ENCODE measurements around the gene HAP1.
"Not testable (repeated sequence)": the region's sequence is repeated elsewhere in the genome, so short reads cannot be mapped to it uniquely, and the experiment has no call there.

HAP1 gene

DNA sequence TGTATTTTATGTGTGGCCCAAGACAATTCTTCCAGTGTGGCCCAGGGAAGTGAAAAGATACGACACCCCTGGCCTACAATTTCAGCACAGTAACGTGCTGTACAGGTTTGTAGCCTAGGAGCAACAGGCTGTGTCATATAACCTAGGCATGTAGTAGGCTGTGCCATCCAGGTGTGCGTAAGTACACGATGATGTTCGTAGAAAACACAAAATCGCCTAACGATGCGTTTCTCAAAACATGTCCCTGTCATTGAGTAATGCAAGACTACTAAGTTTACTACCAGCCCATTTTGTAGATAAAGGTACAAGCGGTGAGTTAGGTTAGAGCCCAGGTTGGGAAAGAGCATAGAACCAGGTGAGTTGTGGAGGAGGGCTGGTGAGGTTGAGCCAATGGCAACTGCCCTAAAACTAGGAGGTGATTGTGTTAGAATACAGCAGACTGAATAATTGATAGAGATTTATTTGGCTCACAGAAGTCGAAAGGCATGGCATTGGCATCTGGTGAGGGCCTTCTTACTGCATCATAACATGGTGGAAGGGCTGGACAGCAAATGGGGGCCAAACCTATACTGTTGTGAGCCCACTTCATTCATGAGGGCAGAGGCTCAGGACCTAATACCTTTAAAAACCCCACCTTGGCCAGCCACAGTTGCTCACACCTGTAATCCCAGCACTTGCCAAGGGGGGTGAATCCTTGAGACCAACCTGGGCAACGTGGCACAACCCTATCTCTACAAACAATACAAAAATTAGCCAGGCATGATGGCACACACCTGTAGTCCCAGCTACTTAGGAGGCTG, 41.5 kb downstream of the HAP1 start:
- DNase-seq (ENCODE audit: low read depth in 1 of 2, low spot score in 1 of 2) = no peak

DNA sequence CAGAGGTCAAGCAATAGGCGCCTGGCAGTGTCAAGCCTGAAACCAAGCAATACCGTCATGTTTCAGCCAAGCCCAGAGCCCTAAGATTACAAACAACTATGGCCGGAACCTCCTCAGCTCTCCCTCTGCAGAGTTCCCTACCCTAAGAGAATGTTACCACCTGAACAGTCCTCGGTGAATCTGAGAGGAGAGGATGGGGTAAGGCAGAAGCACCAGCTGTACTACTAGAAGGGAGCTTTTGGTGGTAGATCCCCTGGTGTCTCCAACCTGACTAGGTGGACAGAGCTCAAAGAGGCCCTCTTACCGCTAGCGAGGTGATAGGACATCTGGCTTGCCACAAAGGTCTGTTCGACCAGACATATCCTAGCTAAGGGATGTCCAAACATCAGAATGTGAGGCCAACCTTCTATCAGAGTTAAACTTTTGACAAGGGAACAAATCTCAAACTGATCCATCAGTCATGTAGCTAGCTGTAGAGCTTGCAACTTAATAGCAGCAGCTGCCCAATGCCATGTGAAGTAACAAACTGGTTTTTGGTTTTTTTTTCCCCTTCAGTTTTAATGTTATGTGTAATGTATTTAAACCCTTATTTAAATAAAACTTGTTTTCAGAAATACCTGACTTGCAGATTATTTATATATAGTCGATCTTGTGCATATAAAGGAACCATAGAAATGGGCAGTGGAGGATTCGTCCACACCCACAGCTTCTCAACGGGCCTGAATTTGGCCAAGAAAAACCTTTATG, 43.2 kb downstream of the HAP1 start:
- DNase-seq (ENCODE audit: low read depth in 1 of 2, low spot score in 1 of 2) = no peak

DNA sequence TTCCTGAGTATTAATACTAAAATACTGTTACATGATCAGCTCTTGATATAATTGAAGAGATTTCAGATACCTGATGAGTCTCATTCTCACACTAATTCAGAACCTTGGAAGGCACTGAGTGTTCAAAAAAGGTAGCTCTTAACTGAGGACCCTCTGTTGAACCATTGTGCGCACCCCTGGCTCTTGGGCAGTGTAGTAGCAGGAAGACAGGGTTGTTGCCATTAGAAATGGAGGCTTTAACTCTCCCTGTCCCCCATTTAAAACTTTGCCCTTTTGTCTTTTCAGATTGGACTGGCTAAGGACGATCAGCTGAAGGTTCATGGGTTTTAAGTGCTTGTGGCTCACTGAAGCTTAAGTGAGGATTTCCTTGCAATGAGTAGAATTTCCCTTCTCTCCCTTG, 43.9 kb downstream of the HAP1 start:
- DNase-seq (ENCODE audit: low read depth in 1 of 2, low spot score in 1 of 2) = no peak

DNA sequence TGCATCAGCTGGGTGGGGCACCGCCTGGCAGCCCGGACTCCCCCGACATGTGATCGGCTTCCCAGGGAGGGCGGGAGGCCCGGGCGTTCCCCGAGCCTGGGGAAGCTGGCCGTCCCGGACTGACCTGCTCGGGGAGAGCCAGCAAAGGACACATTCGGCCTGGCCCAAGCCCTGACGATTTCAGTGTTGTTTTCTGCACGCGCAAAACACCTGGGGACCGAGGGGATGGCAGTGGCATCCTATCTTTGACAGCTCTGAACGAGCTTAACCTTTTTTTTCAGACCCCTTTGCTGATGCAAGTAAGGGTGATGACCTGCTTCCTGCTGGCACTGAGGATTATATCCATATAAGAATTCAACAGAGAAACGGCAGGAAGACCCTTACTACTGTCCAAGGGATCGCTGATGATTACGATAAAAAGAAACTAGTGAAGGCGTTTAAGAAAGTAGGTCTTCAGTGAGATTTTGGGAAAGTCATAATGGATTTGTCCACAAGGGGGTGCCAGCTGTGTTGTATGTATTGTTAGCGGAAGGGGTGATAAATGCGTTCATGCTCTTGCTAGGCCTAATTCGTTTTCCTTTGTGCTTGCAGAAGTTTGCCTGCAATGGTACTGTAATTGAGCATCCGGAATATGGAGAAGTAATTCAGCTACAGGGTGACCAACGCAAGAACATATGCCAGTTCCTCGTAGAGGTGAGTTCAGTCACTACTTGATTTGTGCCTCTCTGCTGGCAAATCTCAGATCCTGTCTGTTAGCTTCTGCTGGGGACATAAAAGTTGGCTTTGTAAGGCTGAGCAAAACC, 44.7 kb downstream of the HAP1 start:
- DNase-seq (ENCODE audit: low read depth in 1 of 2, low spot score in 1 of 2) = peak; percentile 32 to 63

DNA sequence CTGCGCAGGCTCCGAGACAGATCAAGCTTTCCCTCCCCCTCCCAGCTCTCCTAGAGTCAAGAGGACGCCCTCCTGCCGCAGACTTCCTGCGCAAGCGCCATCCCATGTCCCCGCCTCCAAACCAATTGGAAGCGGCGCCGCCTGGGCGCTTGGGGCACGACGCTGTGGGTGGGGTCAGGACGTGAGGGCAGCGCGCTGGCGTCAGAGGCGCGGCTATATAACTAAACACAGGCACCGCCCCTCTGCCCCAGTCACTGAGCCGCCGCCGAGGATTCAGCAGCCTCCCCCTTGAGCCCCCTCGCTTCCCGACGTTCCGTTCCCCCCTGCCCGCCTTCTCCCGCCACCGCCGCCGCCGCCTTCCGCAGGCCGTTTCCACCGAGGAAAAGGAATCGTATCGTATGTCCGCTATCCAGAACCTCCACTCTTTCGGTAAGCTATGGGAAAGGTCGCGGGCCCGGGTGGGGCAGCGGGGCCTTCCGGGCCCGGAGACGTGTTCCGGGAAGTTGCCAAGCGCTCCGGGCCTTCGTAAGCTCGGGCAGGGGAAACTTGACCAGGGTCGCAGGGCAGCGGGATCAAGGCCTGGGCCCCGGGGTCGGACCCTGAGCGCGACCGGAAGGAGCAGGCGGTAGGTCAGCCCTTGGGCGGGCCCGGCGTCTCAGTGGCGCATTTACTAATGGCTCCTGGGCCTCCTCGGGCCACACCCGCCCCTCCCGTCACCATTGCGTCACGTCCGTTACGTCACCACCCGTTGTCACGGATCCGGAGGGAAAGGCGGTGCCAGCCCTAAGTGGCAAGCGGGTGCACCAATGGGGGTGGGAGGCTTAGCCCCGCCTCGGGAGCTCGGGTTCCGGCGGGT, 45.6 kb downstream of the HAP1 start, which contains the start of gene EIF1:
Gene EIF1 (plus strand): TSS at position 245 of the 856 bp plus-strand sequence. CDS start 154 bp downstream, at position 399.
- DNase-seq (ENCODE audit: low read depth in 1 of 2, low spot score in 1 of 2) = peak; percentile 100

DNA sequence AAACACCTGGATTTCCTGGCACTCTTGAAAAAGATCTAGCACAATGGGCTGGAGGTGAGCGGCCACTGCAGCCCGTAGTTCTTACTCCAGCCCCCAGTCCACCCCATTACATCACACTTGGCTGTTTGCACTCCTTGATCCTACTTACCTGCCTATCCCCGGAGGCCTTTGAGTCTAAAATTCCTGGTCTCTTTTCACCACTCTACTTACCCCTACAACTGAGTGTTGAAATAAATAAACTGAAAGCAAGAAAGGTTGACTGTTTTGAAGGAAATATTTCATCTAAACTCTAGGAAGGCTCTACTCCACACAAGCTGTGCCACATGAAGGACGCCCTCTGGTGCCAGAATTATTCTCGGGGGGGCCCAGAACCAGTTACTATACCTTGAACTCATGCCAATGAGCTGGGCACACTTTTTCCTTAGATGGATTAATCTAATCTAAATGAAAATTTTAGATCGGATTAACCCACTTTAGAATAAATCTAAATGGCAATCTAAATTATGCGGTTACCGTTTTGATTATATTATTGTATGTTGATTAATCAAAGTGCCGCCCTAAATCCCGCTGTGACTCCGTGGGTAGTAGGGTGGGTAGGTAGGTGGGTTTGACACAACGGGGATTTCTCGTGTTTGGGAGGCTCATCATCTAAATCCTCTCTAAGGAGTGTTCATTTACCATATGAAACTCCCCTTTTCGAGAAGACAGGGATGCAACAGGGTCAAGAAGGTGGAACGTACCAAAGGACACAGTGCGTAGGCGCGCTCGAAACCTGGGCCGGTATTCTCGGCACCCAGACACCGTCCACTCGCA, 46.4 kb downstream of the HAP1 start:
- peak in 1 of 2 donors; percentile 42 for DNase-seq (ENCODE audit: low read depth in 1 of 2, low spot score in 1 of 2)

DNA sequence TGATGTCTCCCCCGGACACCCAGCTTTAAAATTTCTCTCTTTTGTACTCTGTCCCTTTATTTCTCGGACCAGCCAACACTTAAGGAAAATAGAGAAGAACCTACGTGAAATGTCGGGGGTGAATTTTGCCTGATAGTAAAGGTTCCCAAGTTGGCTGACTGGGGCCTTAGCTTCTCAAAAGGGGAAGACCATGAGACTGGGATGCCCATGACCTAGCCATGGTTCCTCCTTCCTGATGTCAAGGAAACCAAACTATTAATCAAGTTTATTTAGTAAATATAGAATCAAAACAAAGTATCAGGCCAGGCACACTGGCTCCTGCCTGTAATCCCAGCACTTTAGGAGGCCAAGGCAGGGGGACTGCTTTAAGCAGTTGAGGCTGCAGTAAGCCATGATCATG, 48.2 kb downstream of the HAP1 start:
- no peak for DNase-seq (ENCODE audit: low read depth in 1 of 2, low spot score in 1 of 2)

DNA sequence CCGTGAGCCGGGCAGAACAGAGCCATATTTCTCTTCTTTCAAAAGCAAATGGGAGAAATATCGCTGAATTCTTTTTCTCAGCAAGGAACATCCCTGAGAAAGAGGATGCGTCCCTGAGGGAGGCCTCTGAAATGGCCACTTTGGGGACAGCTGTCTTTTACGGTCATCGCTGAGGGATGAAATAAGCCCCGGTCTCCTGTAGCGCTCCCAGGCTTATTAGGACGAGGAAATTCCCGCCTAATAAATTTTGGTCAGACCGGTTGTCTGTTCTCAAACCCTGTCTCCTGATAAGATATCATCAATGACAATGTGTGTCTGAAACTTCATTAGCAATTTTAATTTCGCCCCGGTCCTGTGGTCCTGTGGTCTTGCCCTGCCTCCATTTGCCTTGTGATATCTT, 48.7 kb downstream of the HAP1 start:
- not testable (repeated sequence) for DNase-seq (ENCODE audit: low read depth in 1 of 2, low spot score in 1 of 2)

DNA sequence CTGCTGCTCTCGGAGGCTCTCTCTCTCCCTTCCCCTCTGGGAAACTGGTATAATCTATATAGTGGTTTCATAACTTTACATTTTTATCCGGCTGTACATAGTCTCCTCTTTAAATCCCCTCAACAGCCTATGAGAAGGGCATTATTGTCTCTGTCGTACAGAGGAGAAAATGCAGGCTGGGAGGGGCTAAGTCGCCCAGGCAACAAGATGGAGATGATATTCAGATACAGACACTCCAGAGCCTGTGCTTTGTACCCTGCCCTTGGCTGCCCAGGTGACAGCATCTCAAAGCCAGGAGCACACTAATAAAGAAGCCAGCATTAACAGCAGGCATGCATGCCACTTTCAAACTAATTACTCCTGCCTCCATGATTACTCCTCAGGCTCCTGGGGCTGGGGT, 50.4 kb downstream of the HAP1 start:
- DNase-seq (ENCODE audit: low read depth in 1 of 2, low spot score in 1 of 2) = no peak

DNA sequence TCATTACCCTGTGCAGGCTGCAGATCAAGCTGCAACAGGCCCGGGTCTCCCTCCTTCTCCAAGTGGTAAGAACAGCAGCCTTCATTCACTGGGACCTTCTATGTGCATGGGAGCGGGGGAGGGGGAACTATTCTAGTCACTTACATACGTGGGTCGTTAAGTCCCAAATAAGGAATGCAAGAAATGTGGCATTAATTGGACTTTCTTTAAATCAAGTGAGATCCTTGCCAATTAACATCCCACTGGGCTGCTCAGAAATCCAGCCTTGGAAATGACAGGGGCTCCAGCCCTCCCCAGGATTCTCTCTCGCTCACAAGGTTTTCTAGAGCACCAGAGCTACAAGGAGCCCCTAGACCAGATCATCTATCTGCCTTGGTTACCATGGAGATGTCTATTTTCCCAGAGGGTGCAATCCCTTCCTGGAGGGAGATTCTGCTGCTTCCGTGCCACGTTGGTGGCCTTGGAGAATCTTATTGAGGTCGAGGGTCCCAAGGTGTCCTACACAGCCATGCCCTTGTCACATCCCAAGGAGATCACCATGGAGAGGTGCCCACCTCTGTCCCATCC, 50.9 kb downstream of the HAP1 start:
- DNase-seq (ENCODE audit: low read depth in 1 of 2, low spot score in 1 of 2) = no peak

DNA sequence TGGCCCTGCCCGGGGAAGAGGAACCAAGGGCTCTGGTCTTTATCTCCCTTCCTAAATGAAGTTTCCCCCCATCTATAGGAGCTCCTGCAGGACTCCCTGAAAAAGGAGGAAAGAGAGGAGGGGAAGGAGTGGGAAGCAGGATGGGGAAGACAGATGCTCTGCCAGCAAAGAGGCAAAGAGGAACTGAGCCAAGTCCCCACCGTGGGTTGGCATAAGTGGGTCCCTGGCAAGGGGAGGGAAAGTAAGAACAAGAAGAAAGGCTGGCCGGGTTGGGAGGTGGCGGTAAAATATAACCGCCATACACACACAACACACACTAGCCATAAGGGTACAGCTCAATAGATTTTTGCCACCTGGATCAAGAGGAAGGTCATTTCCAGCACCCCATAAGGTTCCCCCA, 51.8 kb downstream of the HAP1 start:
- DNase-seq (ENCODE audit: low read depth in 1 of 2, low spot score in 1 of 2) = no peak

DNA sequence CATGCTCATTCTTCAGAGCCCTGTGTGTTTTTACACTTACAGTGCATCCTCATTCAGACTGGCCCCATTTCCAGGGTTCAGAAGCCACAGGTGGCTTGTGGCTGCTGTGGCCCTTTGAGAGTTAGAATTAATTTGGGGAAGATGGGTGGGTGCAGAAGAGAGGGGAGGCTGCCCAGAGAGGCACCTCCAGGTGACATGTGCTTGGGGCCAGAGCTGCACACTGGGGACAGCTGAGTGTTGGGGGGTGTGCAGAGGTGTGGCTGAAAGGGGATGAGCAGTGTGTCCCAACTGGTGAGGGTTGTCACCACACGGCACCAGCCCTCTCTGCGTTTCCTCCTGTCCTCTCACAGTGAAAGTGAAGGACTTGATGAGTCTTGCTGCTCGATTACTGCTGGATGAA, 52.7 kb downstream of the HAP1 start:
- no peak for DNase-seq (ENCODE audit: low read depth in 1 of 2, low spot score in 1 of 2)

DNA sequence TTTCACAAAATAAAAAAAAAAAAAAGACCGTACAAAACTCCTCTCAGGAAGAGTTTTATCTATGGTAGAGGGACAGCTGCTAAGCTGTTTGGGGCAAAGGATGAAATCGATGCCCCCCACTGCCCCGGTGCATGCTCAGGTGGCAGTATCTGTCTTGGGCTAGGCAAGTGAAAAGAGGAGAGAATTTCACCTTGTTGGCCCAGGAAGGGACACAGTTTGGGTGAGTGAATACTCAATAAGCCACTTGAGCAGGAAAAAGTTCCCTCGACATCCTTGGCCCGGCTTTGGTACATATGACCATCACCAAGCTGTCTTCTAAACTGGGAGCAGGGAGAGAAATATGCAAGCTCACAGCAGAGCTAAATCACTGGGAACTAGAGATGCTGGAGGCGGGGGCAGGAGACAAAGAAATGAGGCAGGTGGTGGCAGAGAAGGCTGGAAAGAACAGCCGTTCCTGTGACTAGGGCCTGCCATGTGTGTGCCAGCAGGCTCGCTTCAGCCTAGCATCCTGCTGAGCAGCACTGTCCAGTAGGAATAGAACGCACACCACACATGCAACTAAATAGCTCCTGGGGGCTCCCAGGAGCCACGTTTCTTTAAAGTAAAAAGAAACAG, 53.9 kb downstream of the HAP1 start:
- DNase-seq (ENCODE audit: low read depth in 1 of 2, low spot score in 1 of 2) = no peak

DNA sequence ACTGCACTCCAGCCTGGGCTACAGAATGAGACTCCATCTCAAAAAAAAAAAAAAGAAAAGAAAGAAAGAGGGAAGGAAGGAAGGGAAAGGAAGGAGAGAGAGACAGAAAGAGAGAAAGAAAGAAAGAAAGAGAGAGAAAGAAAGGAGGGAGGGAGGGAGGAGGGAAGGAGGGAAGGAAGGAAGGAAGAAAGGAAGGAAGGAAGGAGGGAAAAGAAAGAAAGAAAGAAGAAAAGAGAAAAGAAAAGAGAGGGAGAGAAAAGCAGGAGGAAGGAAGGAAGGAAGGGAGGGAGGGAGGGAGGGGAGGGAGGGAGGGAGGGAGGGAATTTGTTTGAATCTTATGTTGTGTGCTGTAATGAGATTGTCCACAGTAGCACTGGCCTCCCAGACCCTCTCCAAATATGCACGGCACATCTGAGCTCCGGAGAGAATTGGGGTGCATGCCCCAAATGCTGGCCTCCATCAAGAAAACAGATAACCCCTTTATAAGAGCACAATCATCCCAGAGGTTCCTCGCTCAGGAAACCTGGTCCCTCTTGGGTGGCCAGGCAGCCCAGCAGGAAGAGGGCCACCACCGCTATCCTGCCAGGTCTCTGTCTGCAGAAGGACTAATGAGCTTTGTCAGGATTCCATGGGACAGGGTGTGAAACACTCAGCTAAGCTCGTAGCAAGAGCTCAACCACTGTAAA, 54.6 kb downstream of the HAP1 start:
- no peak for DNase-seq (ENCODE audit: low read depth in 1 of 2, low spot score in 1 of 2)

DNA sequence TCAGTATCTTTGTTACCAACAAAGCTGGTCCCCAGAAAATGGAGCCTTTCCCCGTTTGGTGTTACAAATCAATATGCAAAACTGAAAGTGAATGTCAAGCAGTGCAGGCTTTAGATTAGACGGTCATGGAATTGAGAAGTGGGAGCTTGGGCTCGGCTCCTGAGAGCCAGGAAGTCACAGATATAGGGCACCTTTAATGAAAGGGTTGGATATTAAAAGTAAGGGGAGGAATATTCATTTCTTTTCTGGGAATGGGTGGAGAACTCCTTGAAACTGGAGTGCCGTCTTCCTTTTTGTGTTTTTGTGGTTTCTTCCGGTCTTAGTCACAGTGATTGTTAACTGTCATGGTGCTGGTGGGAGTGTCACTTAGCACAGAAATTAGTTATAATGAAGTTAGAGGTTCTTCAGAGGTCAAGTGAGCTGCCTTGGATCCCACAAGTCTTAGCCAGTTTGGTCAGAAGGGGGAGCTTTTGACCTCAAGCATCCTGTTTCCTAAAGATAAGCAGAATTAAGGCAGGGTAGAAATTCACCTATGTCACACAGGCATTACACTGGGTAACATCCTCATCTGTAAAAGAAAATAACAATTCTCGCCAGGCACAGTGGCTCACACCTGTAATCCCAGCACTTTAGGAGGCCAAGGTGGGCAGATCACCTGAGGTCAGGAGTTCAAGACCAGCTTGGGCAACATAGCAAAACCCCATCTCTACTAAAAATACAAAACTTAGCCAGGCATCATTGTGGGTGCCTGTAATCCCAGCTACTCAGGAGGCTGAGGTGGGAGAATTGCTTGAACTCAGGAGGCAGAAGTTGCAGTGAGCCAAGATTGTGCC, 55.3 kb downstream of the HAP1 start:
- DNase-seq (ENCODE audit: low read depth in 1 of 2, low spot score in 1 of 2) = peak in 1 of 2 donors; percentile 65

DNA sequence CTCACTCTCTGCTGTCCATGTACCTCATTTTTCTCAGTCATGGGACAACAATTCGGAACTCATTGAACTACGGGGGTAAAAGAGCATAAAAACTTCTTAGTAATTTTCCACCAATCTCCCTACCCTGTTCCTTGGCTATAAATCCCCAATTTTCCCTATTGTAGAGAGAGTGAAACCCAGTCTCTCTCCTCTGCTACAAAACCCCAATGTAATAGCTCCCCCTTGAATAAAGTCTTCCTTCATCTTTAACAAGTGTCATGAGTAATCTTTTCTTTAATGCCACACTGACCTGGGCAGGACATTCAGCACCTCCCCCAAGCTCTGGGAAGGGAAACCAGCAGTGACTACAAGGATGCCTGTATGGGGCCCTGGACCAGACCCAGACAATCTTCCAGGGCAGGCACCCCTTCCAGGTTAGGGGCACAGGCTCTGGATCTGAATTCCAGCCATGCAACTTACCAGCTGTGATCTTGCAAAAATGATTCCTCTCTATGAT, 56.0 kb downstream of the HAP1 start:
- no peak for DNase-seq (ENCODE audit: low read depth in 1 of 2, low spot score in 1 of 2)

DNA sequence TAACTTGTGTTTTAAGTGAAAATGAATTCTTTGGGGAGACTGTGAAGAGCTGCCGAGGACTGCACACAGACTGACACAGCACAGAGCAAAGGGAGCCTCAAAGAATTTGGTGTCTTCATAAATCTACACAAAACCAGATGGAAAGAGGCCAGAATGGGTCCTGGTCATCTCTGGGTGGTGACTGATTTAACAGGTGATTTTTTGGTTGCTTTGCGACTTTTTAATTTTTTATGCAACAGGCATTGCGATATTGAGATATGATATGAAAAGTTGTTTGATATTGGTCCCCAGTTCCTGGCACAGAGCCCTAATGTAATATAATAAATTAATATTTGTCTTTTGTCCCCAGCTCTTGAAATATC, 58.4 kb downstream of the HAP1 start:
- no peak for DNase-seq (ENCODE audit: low read depth in 1 of 2, low spot score in 1 of 2)

All from activated CD4-positive, alpha-beta T cell treated with anti-CD3 and anti-CD28 coated beads, Interleukin-2, amount 50 U/mL, for 24 hours (primary cell).